ENCODE results near the gene TNFSF11.

Gene TNFSF11

GRCh38 chr13:42581427-42581826 lies 7.5 kb downstream of the TNFSF11 start:
- TF ChIP-seq ZFX (IDR thresholded peaks at IDR 0.05) (no peak), CTCF (conservative IDR thresholded peaks at IDR 0.05) (no peak)

GRCh38 chr13:42591602-42592001 lies 17.6 kb downstream of the TNFSF11 start:
- TF ChIP-seq ZFX (IDR thresholded peaks at IDR 0.05) (no peak), CTCF (conservative IDR thresholded peaks at IDR 0.05) (no peak)
- H3K27ac ChIP-seq: no peak overlapping the region

More at GRCh38 chr13:42581427-42581826, 7.5 kb downstream of the TNFSF11 start:
- H3K27ac ChIP-seq: no peak overlapping the region

- TF ChIP-seq CTCF (conservative IDR thresholded peaks at IDR 0.05): no peak
- TF ChIP-seq ZFX (IDR thresholded peaks at IDR 0.05): no peak
- no peak overlapping the region for H3K27ac ChIP-seq
Observed at GRCh38 chr13:42592915-42593900, 19.3 kb downstream of the TNFSF11 start.

- TF ChIP-seq CTCF (conservative IDR thresholded peaks at IDR 0.05) (peak; percentile 86), ZFX (IDR thresholded peaks at IDR 0.05) (no peak)
- H3K27ac ChIP-seq: no peak overlapping the region
Observed at GRCh38 chr13:42594481-42595252, 20.7 kb downstream of the TNFSF11 start.

- TF ChIP-seq CTCF (conservative IDR thresholded peaks at IDR 0.05) (peak; percentile 53), ZFX (IDR thresholded peaks at IDR 0.05) (no peak)
- H3K27ac ChIP-seq: no peak overlapping the region
Observed at GRCh38 chr13:42595253-42595571, 21.3 kb downstream of the TNFSF11 start.

- no peak overlapping the region for H3K27ac ChIP-seq
- no peak for TF ChIP-seq ZFX (IDR thresholded peaks at IDR 0.05)
Observed at GRCh38 chr13:42597505-42597904, 23.6 kb downstream of the TNFSF11 start.

GRCh38 chr13:42600943-42601342 lies 27.0 kb downstream of the TNFSF11 start:
- H3K27ac ChIP-seq: no peak overlapping the region
- TF ChIP-seq CTCF (conservative IDR thresholded peaks at IDR 0.05) (no peak), ZFX (IDR thresholded peaks at IDR 0.05) (no peak)

Measured in C4-2B (cell line).